ENCODE measurements around the gene DAZAP1.

DNA sequence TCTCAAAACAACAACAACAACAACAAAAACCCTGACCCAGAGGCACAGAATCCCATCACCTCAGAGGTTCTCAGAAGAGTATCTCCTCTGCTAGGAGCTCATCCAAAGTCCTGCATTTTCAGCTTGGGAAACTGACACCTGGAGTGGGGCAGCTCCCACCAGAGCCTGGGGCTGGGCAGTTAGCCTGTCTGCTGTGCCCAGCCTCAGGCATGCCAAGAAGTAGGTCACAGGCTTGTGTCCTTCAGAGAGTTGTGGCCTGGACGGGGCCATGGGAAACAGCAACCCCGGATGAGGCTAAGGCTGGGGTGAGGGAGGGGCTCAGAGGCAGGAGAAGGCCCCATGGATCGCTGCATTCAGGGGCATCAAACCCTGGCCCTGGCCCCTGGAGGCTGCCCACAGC is 21.6 kb upstream of the DAZAP1 start:
- TF ChIP-seq TOX (CRISPR knock-in tag; IDR thresholded peaks at IDR 0.05; ENCODE audit: borderline replicate concordance) = no peak
- no peak for TF ChIP-seq ARNTL (CRISPR knock-in tag; IDR thresholded peaks at IDR 0.05; ENCODE audit: borderline replicate concordance, low read depth)
- TF ChIP-seq, protein P1, sequence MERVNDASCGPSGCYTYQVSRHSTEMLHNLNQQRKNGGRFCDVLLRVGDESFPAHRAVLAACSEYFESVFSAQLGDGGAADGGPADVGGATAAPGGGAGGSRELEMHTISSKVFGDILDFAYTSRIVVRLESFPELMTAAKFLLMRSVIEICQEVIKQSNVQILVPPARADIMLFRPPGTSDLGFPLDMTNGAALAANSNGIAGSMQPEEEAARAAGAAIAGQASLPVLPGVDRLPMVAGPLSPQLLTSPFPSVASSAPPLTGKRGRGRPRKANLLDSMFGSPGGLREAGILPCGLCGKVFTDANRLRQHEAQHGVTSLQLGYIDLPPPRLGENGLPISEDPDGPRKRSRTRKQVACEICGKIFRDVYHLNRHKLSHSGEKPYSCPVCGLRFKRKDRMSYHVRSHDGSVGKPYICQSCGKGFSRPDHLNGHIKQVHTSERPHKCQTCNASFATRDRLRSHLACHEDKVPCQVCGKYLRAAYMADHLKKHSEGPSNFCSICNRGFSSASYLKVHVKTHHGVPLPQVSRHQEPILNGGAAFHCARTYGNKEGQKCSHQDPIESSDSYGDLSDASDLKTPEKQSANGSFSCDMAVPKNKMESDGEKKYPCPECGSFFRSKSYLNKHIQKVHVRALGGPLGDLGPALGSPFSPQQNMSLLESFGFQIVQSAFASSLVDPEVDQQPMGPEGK (CRISPR knock-in tag; IDR thresholded peaks at IDR 0.05; ENCODE audit: borderline replicate concordance) = no peak
- no peak for TF ChIP-seq ZFP3 (CRISPR knock-in tag; IDR thresholded peaks at IDR 0.05)
